ENCODE measurements around the gene DYNC2LI1.

DNA sequence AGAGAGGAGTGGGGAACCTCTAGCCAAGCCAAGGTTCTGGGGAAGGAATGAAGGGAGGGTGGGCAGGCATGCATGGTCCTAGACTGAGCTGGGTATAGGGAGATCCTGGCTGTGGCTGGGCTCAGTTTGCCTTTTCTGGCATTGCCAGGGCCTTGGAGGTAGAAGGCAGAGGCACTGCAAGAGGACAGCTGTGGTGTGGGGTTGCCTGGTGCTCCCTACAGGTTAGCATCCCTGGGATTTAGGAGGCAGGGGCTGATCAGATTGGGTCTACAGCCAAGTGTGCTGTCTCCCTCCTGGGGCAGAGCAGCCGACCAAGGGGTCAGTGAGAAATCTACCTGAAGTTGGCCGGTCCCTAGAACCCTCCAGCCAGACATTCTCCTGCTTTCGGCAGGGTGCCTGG is 80.8 kb downstream of the DYNC2LI1 start:
- TF ChIP-seq, protein P1, sequence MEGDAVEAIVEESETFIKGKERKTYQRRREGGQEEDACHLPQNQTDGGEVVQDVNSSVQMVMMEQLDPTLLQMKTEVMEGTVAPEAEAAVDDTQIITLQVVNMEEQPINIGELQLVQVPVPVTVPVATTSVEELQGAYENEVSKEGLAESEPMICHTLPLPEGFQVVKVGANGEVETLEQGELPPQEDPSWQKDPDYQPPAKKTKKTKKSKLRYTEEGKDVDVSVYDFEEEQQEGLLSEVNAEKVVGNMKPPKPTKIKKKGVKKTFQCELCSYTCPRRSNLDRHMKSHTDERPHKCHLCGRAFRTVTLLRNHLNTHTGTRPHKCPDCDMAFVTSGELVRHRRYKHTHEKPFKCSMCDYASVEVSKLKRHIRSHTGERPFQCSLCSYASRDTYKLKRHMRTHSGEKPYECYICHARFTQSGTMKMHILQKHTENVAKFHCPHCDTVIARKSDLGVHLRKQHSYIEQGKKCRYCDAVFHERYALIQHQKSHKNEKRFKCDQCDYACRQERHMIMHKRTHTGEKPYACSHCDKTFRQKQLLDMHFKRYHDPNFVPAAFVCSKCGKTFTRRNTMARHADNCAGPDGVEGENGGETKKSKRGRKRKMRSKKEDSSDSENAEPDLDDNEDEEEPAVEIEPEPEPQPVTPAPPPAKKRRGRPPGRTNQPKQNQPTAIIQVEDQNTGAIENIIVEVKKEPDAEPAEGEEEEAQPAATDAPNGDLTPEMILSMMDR (IDR thresholded peaks at IDR 0.05), result no peak
- TF ChIP-seq POLR2A (IDR thresholded peaks at IDR 0.05), result no peak
